Measurements from ENCODE around the gene QDPR.

The QDPR gene

GRCh38 chr4:17523662-17524061 is 11.8 kb upstream of the QDPR start:
- Histone ChIP-seq H3K79me2 (ENCODE audit: insufficient read depth, low read length) (no peaks in the 10 kb centered on the region), H2AFZ (ENCODE audit: low read depth, low read length, severe bottlenecking) (no peak overlapping the region), H4K20me1 (ENCODE audit: low read depth, low read length) (no peaks in the 10 kb centered on the region), H3K4me2 (ENCODE audit: low read depth, low read length, poor library complexity, severe bottlenecking) (no peak overlapping the region), H3K9ac (ENCODE audit: low read length) (no peak overlapping the region), H3K9me3 (ENCODE audit: insufficient read depth, low read length) (no peaks in the 10 kb centered on the region), H3K27ac (ENCODE audit: low read depth, low read length) (no peak overlapping the region), H3K9me2 (replicated peaks; ENCODE audit: insufficient read depth, low read length) (no peaks in the 10 kb centered on the region), H3K27me3 (ENCODE audit: low read length) (no peaks in the 10 kb centered on the region), H3K36me3 (ENCODE audit: low read length) (no peaks in the 10 kb centered on the region), H3K4me3 (ENCODE audit: insufficient read depth, low read length, poor library complexity, severe bottlenecking) (no peak overlapping the region), H3F3A (ENCODE audit: insufficient read depth) (no peaks in the 10 kb centered on the region)
- no peak for TF ChIP-seq CTCF (IDR thresholded peaks at IDR 0.05; ENCODE audit: insufficient read depth, low read length, poor library complexity, severe bottlenecking)

- H3K9me2 ChIP-seq (replicated peaks; ENCODE audit: insufficient read depth, low read length) = no peaks in the 10 kb centered on the region
- no peak overlapping the region for H3K9ac ChIP-seq (ENCODE audit: low read length)
- no peak overlapping the region for H3K27ac ChIP-seq (ENCODE audit: low read depth, low read length)
- no peaks in the 10 kb centered on the region for H3K9me3 ChIP-seq (ENCODE audit: insufficient read depth, low read length)
- TF ChIP-seq EZH2phosphoT487 (conservative IDR thresholded peaks at IDR 0.05; ENCODE audit: low read length) = no peak
- no peak for TF ChIP-seq CTCF (IDR thresholded peaks at IDR 0.05; ENCODE audit: insufficient read depth, low read length, poor library complexity, severe bottlenecking)
- H3K79me2 ChIP-seq (ENCODE audit: insufficient read depth, low read length) = no peaks in the 10 kb centered on the region
- H2AFZ ChIP-seq (ENCODE audit: low read depth, low read length, severe bottlenecking) = no peak overlapping the region
- no peaks in the 10 kb centered on the region for H3F3A ChIP-seq (ENCODE audit: insufficient read depth)
- no peaks in the 10 kb centered on the region for H3K27me3 ChIP-seq (ENCODE audit: low read length)
- no peaks in the 10 kb centered on the region for H4K20me1 ChIP-seq (ENCODE audit: low read depth, low read length)
- H3K36me3 ChIP-seq (ENCODE audit: low read length) = no peaks in the 10 kb centered on the region
- no peak overlapping the region for H3K4me3 ChIP-seq (ENCODE audit: insufficient read depth, low read length, poor library complexity, severe bottlenecking)
- H3K4me2 ChIP-seq (ENCODE audit: low read depth, low read length, poor library complexity, severe bottlenecking) = no peak overlapping the region
These were observed 9.7 kb upstream of the QDPR start for GRCh38 chr4:17521595-17521994.

GRCh38 chr4:17517664-17518063 is 5.8 kb upstream of the QDPR start:
- H3F3A ChIP-seq (ENCODE audit: insufficient read depth) = no peaks in the 10 kb centered on the region
- H3K27ac ChIP-seq (ENCODE audit: low read depth, low read length) = no peak overlapping the region
- H3K9me3 ChIP-seq (ENCODE audit: insufficient read depth, low read length) = no peaks in the 10 kb centered on the region
- no peak overlapping the region for H3K4me2 ChIP-seq (ENCODE audit: low read depth, low read length, poor library complexity, severe bottlenecking)
- H4K20me1 ChIP-seq (ENCODE audit: low read depth, low read length) = no peaks in the 10 kb centered on the region
- no peaks in the 10 kb centered on the region for H3K9me2 ChIP-seq (replicated peaks; ENCODE audit: insufficient read depth, low read length)
- H3K36me3 ChIP-seq (ENCODE audit: low read length) = no peaks in the 10 kb centered on the region
- no peak overlapping the region for H3K9ac ChIP-seq (ENCODE audit: low read length)
- H2AFZ ChIP-seq (ENCODE audit: low read depth, low read length, severe bottlenecking) = no peak overlapping the region
- H3K27me3 ChIP-seq (ENCODE audit: low read length) = no peaks in the 10 kb centered on the region
- TF ChIP-seq CTCF (IDR thresholded peaks at IDR 0.05; ENCODE audit: insufficient read depth, low read length, poor library complexity, severe bottlenecking) (no peak), EZH2phosphoT487 (conservative IDR thresholded peaks at IDR 0.05; ENCODE audit: low read length) (no peak)
- H3K79me2 ChIP-seq (ENCODE audit: insufficient read depth, low read length) = no peaks in the 10 kb centered on the region
- H3K4me3 ChIP-seq (ENCODE audit: insufficient read depth, low read length, poor library complexity, severe bottlenecking) = no peak overlapping the region

- Histone ChIP-seq H3K9me2 (replicated peaks; ENCODE audit: insufficient read depth, low read length) (no peaks in the 10 kb centered on the region), H3K79me2 (ENCODE audit: insufficient read depth, low read length) (no peaks in the 10 kb centered on the region), H3K9me3 (ENCODE audit: insufficient read depth, low read length) (no peaks in the 10 kb centered on the region), H3K27ac (ENCODE audit: low read depth, low read length) (no peak overlapping the region), H3K4me3 (ENCODE audit: insufficient read depth, low read length, poor library complexity, severe bottlenecking) (no peak overlapping the region), H3F3A (ENCODE audit: insufficient read depth) (no peaks in the 10 kb centered on the region), H3K9ac (ENCODE audit: low read length) (no peak overlapping the region), H3K36me3 (ENCODE audit: low read length) (no peaks in the 10 kb centered on the region), H2AFZ (ENCODE audit: low read depth, low read length, severe bottlenecking) (no peak overlapping the region), H3K27me3 (ENCODE audit: low read length) (no peaks in the 10 kb centered on the region), H4K20me1 (ENCODE audit: low read depth, low read length) (no peaks in the 10 kb centered on the region), H3K4me2 (ENCODE audit: low read depth, low read length, poor library complexity, severe bottlenecking) (no peak overlapping the region)
- no peak for TF ChIP-seq CTCF (IDR thresholded peaks at IDR 0.05; ENCODE audit: insufficient read depth, low read length, poor library complexity, severe bottlenecking)
- no peak for TF ChIP-seq EZH2phosphoT487 (conservative IDR thresholded peaks at IDR 0.05; ENCODE audit: low read length)
These were observed 5.1 kb upstream of the QDPR start for GRCh38 chr4:17516980-17517379.
